Immature natural killer cell (primary cell): Measurements from ENCODE around the gene EPG5. TPM values are rescaled to one million over a fixed set of nuclear protein-coding genes. Genes with fewer than 3 reads are reported as not detected.

ENCODE experiments used
- DNase-seq, 3 donors: peaks; one replicate each; pipeline ENCODE4 v3.0.0; 2022; ENCODE audit warnings: mixed read lengths in 1 of 3
- H3K27ac Mint-ChIP-seq, 6 donors: one replicate each; pipeline ENCODE4 v1.8.0; 2020; ENCODE audit warnings: mixed read lengths in 6 of 6, mild to moderate bottlenecking in 5 of 6, inconsistent platforms in 4 of 6, moderate library complexity in 3 of 6
- H3K27me3 Mint-ChIP-seq, 3 donors: one replicate each; pipeline ENCODE4 v1.8.0; 2020 to 2021; ENCODE audit warnings: low read depth in 3 of 3, mild to moderate bottlenecking in 3 of 3, mixed read lengths in 3 of 3, moderate library complexity in 3 of 3, inconsistent platforms in 1 of 3
- H3K36me3 Mint-ChIP-seq, 3 donors: one replicate each; pipeline ENCODE4 v1.8.0; 2020; ENCODE audit warnings: mixed read lengths in 3 of 3, inconsistent platforms in 2 of 3, mild to moderate bottlenecking in 2 of 3
- H3K4me1 Mint-ChIP-seq, 2 donors: one replicate each; pipeline ENCODE4 v1.8.0; 2020; ENCODE audit warnings: inconsistent platforms in 2 of 2, mild to moderate bottlenecking in 2 of 2, mixed read lengths in 2 of 2, moderate library complexity in 1 of 2
- H3K4me3 Mint-ChIP-seq, 5 donors: one replicate each; pipeline ENCODE4 v1.8.0; 2020; ENCODE audit warnings: mild to moderate bottlenecking in 5 of 5, mixed read lengths in 5 of 5, inconsistent platforms in 3 of 5, moderate library complexity in 3 of 5
- H3K9me3 Mint-ChIP-seq, 6 donors: one replicate each; pipeline ENCODE4 v1.8.0; 2020; ENCODE audit warnings: mild to moderate bottlenecking in 6 of 6, mixed read lengths in 6 of 6, inconsistent platforms in 4 of 6, moderate library complexity in 3 of 6
- polyA plus RNA-seq, 3 donors: library from polyadenylated mRNA; unstranded; fragments of 300-500 nt; fragmentation: Illumina TruSeq; gene quantifications; one replicate each; pipeline ENCODE4 v1.2.3, GENCODE V29; 2021

Gene EPG5
- polyA plus RNA-seq, 3 donors from 2014 or later: 2.9 to 6.5 (median 5.3) TPM

- Mint-ChIP-seq H3K27me3 (peaks cover 2 to 9% (median 6%) of the 10 kb centered on the region in 3 donors), H3K4me1 (peaks cover 10 to 19% of the 10 kb centered on the region in 2 donors), H3K27ac (no peak overlapping the region), H3K36me3 (peaks cover 4 to 10% (median 6%) of the 10 kb centered on the region in 3 donors), H3K9me3 (no peaks in the 10 kb centered on the region), H3K4me3 (no peak overlapping the region)
- no peak for DNase-seq
Measured at GRCh38 chr18:45844938-45845337, 122.2 kb downstream of the EPG5 start.

GRCh38 chr18:45843019-45843418 lies 124.1 kb downstream of the EPG5 start:
- Mint-ChIP-seq H3K36me3 (peaks cover 0 to 4% (median 2%) of the 10 kb centered on the region in 3 donors), H3K9me3 (no peaks in the 10 kb centered on the region), H3K4me1 (peaks cover 19 to 28% of the 10 kb centered on the region in 2 donors), H3K4me3 (no peak overlapping the region), H3K27ac (no peak overlapping the region), H3K27me3 (peaks cover 2 to 15% (median 6%) of the 10 kb centered on the region in 3 donors)
- DNase-seq: no peak

GRCh38 chr18:45841765-45842442 lies 125.2 kb downstream of the EPG5 start:
- Mint-ChIP-seq H3K27ac (peak overlapping the region in 2 of 6 donors; percentile 55 to 71), H3K4me1 (peaks cover 16 to 22% of the 10 kb centered on the region in 2 donors), H3K9me3 (no peaks in the 10 kb centered on the region), H3K4me3 (no peak overlapping the region), H3K36me3 (peaks cover 0 to 4% (median 0%) of the 10 kb centered on the region in 3 donors), H3K27me3 (peaks cover 2 to 17% (median 6%) of the 10 kb centered on the region in 3 donors)
- DNase-seq: no peak

GRCh38 chr18:45841060-45841764 lies 125.9 kb downstream of the EPG5 start:
- Mint-ChIP-seq H3K4me1 (peaks cover 17 to 20% of the 10 kb centered on the region in 2 donors), H3K27me3 (peaks cover 2 to 19% (median 9%) of the 10 kb centered on the region in 3 donors), H3K9me3 (no peaks in the 10 kb centered on the region), H3K4me3 (no peak overlapping the region), H3K27ac (peak overlapping the region in 2 of 6 donors; percentile 25 to 55), H3K36me3 (peaks cover 0 to 4% (median 0%) of the 10 kb centered on the region in 3 donors)
- no peak for DNase-seq

- Mint-ChIP-seq H3K9me3 (no peaks in the 10 kb centered on the region), H3K4me3 (peak overlapping the region; percentile 28 to 78 (median 57)), H3K36me3 (peaks cover 0 to 4% (median 0%) of the 10 kb centered on the region in 3 donors), H3K27me3 (peaks cover 2 to 19% (median 9%) of the 10 kb centered on the region in 3 donors), H3K27ac (peak overlapping the region in 1 of 6 donors; percentile 73), H3K4me1 (peaks cover 15 to 20% of the 10 kb centered on the region in 2 donors)
- DNase-seq: peak; percentile 13 to 38 (median 36)
Measured at GRCh38 chr18:45839414-45840395, 127.4 kb downstream of the EPG5 start.

- DNase-seq: no peak
Measured at GRCh38 chr18:45838302-45839070, 128.6 kb downstream of the EPG5 start.

GRCh38 chr18:45837283-45838070 lies 129.7 kb downstream of the EPG5 start:
- H3K27ac Mint-ChIP-seq: peak overlapping the region in 1 of 6 donors; percentile 66

More at GRCh38 chr18:45838302-45839070, 128.6 kb downstream of the EPG5 start:
- H3K27ac Mint-ChIP-seq: peak overlapping the region in 3 of 6 donors; percentile 33 to 66 (median 34)
- peaks cover 6 to 21% (median 9%) of the 10 kb centered on the region in 3 donors for H3K27me3 Mint-ChIP-seq
- H3K9me3 Mint-ChIP-seq: no peaks in the 10 kb centered on the region
- H3K4me3 Mint-ChIP-seq: peak overlapping the region; percentile 59 to 82 (median 72)
- H3K4me1 Mint-ChIP-seq: peaks cover 15 to 20% of the 10 kb centered on the region in 2 donors
- H3K36me3 Mint-ChIP-seq: peaks cover 0 to 4% (median 0%) of the 10 kb centered on the region in 3 donors

GRCh38 chr18:45836242-45837205 lies 130.6 kb downstream of the EPG5 start:
- peak overlapping the region in 2 of 6 donors; percentile 21 to 40 for H3K27ac Mint-ChIP-seq

More at GRCh38 chr18:45837283-45838070, 129.7 kb downstream of the EPG5 start:
- Mint-ChIP-seq H3K36me3 (peaks cover 0 to 3% (median 0%) of the 10 kb centered on the region in 3 donors), H3K4me1 (peaks cover 15 to 20% of the 10 kb centered on the region in 2 donors), H3K4me3 (peak overlapping the region; percentile 59 to 82 (median 72)), H3K9me3 (no peaks in the 10 kb centered on the region), H3K27me3 (peaks cover 6 to 21% (median 9%) of the 10 kb centered on the region in 3 donors)
- peak; percentile 58 to 68 (median 66) for DNase-seq

GRCh38 chr18:45835057-45835636 lies 132.0 kb downstream of the EPG5 start:
- Mint-ChIP-seq H3K4me1 (peaks cover 15 to 20% of the 10 kb centered on the region in 2 donors), H3K27me3 (peaks cover 4 to 14% (median 7%) of the 10 kb centered on the region in 3 donors), H3K9me3 (no peaks in the 10 kb centered on the region), H3K4me3 (peak overlapping the region in 1 of 5 donors; percentile 13), H3K27ac (peak overlapping the region in 1 of 6 donors; percentile 8), H3K36me3 (no peaks in the 10 kb centered on the region)
- DNase-seq: no peak

More at GRCh38 chr18:45836242-45837205, 130.6 kb downstream of the EPG5 start:
- H3K4me1 Mint-ChIP-seq: peaks cover 15 to 20% of the 10 kb centered on the region in 2 donors
- H3K4me3 Mint-ChIP-seq: peak overlapping the region; percentile 59 to 73 (median 65)
- H3K27me3 Mint-ChIP-seq: peaks cover 6 to 21% (median 8%) of the 10 kb centered on the region in 3 donors
- no peaks in the 10 kb centered on the region for H3K9me3 Mint-ChIP-seq
- DNase-seq: no peak
- H3K36me3 Mint-ChIP-seq: no peaks in the 10 kb centered on the region

GRCh38 chr18:45834306-45834705 lies 132.8 kb downstream of the EPG5 start:
- H3K27ac Mint-ChIP-seq: peak overlapping the region in 1 of 6 donors; percentile 72
- peaks cover 4 to 13% (median 7%) of the 10 kb centered on the region in 3 donors for H3K27me3 Mint-ChIP-seq
- H3K9me3 Mint-ChIP-seq: no peaks in the 10 kb centered on the region
- no peak overlapping the region for H3K4me3 Mint-ChIP-seq
- no peaks in the 10 kb centered on the region for H3K36me3 Mint-ChIP-seq
- DNase-seq: no peak
- H3K4me1 Mint-ChIP-seq: peaks cover 14 to 19% of the 10 kb centered on the region in 2 donors
